ENCODE measurements around the gene BACE2. TPM values are rescaled to one million over a fixed set of nuclear protein-coding genes. Genes with fewer than 3 reads are reported as not detected.

BACE2 gene
- total RNA-seq, 1 experiment from 2014 or later, result 23.2 TPM

DNA sequence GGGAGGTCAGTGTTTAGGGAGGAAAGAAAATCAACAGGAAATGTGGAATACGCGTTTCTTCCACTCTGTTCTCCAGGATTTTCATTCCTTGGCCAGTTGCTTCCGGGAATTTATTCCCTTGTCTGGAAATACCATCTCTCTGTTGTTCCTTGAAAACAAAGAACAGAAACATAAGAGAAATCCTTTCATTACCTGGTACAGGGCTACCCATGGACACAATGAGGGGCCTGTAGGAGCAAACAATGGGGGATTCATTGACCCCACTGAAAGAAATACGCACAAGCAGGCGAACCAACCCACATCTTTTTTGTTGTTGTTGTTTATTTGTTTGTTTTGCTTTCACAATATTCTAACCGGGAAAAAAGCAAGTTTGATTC is 20.0 kb upstream of the BACE2 start:
- no peaks in the 10 kb centered on the region for H4K20me1 ChIP-seq (ENCODE audit: insufficient read depth)
- no peak overlapping the region for H3K27ac ChIP-seq (ENCODE audit: low read depth, low read length)
- DNase-seq (ENCODE audit: low read depth, low spot score) (no peak), ATAC-seq (no peak)
- ChIA-PET RAD21 (ENCODE audit: low non-redundant PET in 1 of 2, low total read pairs in 2 of 2, uncharacterized antibody in 2 of 2, unreplicated experiment in 2 of 2) (no interaction called here), POLR2A (no interaction called here), CTCF (no interaction called here)
- H3K36me3 ChIP-seq (ENCODE audit: control insufficient read depth in 1 of 2, insufficient read depth in 2 of 2, low read length in 2 of 2), result no peaks in the 10 kb centered on the region
- H3K27me3 ChIP-seq (ENCODE audit: insufficient read depth, low read length), result peaks cover 14% of the 10 kb centered on the region; the same call in 1 of the 2 replicates
- TF ChIP-seq RAD21 (IDR thresholded peaks at IDR 0.05; ENCODE audit: low read depth) (no peak), EZH2phosphoT487 (IDR thresholded peaks at IDR 0.05; ENCODE audit: borderline replicate concordance) (no peak), ELF1 (IDR thresholded peaks at IDR 0.05; ENCODE audit: borderline replicate concordance, low read depth) (no peak), EZH2 (IDR thresholded peaks at IDR 0.05) (no peak), SP1 (IDR thresholded peaks at IDR 0.05; ENCODE audit: low read depth) (no peak), EGR1 (IDR thresholded peaks at IDR 0.05; ENCODE audit: low read depth) (no peak), FOSL1 (IDR thresholded peaks at IDR 0.05; ENCODE audit: low read depth) (no peak), SRF (IDR thresholded peaks at IDR 0.05; ENCODE audit: low read depth) (no peak), YY1 (IDR thresholded peaks at IDR 0.05; ENCODE audit: extremely low read depth, insufficient replicate concordance, low read depth, low read length) (no peak), CEBPB (IDR thresholded peaks at IDR 0.05; ENCODE audit: low read depth) (no peak), SIN3A (IDR thresholded peaks at IDR 0.05; ENCODE audit: low read depth) (no peak), ZFX (IDR thresholded peaks at IDR 0.05) (no peak), CBX3 (IDR thresholded peaks at IDR 0.05; ENCODE audit: low read depth) (no peak), POLR2AphosphoS5 (IDR thresholded peaks at IDR 0.05; ENCODE audit: low read depth, low read length) (no peak), JUND (IDR thresholded peaks at IDR 0.05) (no peak)
- TF ChIP-seq, protein P1, sequence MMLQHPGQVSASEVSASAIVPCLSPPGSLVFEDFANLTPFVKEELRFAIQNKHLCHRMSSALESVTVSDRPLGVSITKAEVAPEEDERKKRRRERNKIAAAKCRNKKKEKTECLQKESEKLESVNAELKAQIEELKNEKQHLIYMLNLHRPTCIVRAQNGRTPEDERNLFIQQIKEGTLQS (IDR thresholded peaks at IDR 0.05), result no peak
- TF ChIP-seq, protein P2, sequence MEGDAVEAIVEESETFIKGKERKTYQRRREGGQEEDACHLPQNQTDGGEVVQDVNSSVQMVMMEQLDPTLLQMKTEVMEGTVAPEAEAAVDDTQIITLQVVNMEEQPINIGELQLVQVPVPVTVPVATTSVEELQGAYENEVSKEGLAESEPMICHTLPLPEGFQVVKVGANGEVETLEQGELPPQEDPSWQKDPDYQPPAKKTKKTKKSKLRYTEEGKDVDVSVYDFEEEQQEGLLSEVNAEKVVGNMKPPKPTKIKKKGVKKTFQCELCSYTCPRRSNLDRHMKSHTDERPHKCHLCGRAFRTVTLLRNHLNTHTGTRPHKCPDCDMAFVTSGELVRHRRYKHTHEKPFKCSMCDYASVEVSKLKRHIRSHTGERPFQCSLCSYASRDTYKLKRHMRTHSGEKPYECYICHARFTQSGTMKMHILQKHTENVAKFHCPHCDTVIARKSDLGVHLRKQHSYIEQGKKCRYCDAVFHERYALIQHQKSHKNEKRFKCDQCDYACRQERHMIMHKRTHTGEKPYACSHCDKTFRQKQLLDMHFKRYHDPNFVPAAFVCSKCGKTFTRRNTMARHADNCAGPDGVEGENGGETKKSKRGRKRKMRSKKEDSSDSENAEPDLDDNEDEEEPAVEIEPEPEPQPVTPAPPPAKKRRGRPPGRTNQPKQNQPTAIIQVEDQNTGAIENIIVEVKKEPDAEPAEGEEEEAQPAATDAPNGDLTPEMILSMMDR (IDR thresholded peaks at IDR 0.05 in 2 of 3, conservative IDR thresholded peaks at IDR 0.05 in 1 of 3; ENCODE audit: borderline replicate concordance in 1 of 3, insufficient read depth in 1 of 3, low read depth in 2 of 3, low read length in 2 of 3), result no peak
- TF ChIP-seq, protein P3, sequence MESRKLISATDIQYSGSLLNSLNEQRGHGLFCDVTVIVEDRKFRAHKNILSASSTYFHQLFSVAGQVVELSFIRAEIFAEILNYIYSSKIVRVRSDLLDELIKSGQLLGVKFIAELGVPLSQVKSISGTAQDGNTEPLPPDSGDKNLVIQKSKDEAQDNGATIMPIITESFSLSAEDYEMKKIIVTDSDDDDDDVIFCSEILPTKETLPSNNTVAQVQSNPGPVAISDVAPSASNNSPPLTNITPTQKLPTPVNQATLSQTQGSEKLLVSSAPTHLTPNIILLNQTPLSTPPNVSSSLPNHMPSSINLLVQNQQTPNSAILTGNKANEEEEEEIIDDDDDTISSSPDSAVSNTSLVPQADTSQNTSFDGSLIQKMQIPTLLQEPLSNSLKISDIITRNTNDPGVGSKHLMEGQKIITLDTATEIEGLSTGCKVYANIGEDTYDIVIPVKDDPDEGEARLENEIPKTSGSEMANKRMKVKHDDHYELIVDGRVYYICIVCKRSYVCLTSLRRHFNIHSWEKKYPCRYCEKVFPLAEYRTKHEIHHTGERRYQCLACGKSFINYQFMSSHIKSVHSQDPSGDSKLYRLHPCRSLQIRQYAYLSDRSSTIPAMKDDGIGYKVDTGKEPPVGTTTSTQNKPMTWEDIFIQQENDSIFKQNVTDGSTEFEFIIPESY (IDR thresholded peaks at IDR 0.05; ENCODE audit: extremely low read depth, insufficient replicate concordance, low read length), result no peak
- TF ChIP-seq, protein P4, sequence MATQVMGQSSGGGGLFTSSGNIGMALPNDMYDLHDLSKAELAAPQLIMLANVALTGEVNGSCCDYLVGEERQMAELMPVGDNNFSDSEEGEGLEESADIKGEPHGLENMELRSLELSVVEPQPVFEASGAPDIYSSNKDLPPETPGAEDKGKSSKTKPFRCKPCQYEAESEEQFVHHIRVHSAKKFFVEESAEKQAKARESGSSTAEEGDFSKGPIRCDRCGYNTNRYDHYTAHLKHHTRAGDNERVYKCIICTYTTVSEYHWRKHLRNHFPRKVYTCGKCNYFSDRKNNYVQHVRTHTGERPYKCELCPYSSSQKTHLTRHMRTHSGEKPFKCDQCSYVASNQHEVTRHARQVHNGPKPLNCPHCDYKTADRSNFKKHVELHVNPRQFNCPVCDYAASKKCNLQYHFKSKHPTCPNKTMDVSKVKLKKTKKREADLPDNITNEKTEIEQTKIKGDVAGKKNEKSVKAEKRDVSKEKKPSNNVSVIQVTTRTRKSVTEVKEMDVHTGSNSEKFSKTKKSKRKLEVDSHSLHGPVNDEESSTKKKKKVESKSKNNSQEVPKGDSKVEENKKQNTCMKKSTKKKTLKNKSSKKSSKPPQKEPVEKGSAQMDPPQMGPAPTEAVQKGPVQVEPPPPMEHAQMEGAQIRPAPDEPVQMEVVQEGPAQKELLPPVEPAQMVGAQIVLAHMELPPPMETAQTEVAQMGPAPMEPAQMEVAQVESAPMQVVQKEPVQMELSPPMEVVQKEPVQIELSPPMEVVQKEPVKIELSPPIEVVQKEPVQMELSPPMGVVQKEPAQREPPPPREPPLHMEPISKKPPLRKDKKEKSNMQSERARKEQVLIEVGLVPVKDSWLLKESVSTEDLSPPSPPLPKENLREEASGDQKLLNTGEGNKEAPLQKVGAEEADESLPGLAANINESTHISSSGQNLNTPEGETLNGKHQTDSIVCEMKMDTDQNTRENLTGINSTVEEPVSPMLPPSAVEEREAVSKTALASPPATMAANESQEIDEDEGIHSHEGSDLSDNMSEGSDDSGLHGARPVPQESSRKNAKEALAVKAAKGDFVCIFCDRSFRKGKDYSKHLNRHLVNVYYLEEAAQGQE (IDR thresholded peaks at IDR 0.05; ENCODE audit: low read depth), result no peak
- no peaks in the 10 kb centered on the region for H3K4me1 ChIP-seq (ENCODE audit: control insufficient read depth in 1 of 2, insufficient read depth in 2 of 2, low read length in 2 of 2)
- H3K4me2 ChIP-seq (ENCODE audit: low read length), result no peak overlapping the region
- H3K9me3 ChIP-seq (ENCODE audit: control insufficient read depth in 1 of 2, insufficient read depth in 1 of 2, low read depth in 1 of 2, low read length in 2 of 2), result no peaks in the 10 kb centered on the region
- H3K4me3 ChIP-seq (replicated peaks in 1 of 2; ENCODE audit: low read depth in 1 of 2, low read length in 2 of 2), result no peak overlapping the region
- H3K9ac ChIP-seq (ENCODE audit: low read length), result no peak overlapping the region
- H2AFZ ChIP-seq (ENCODE audit: low read depth, low read length, poor library complexity, severe bottlenecking), result no peak overlapping the region
- no peaks in the 10 kb centered on the region for H3K79me2 ChIP-seq (ENCODE audit: insufficient read depth, low read length)
- H3K9me2 ChIP-seq (ENCODE audit: insufficient read depth), result no peaks in the 10 kb centered on the region
- BruUV-seq (replicated peaks), result no TSS peak
- intact Hi-C loops (cut with micrococcal nuclease), result no loop called here

All from HCT116 (cell line).